K562 (cell line): ENCODE measurements around the gene REC8. TPM values are rescaled to one million over a fixed set of nuclear protein-coding genes. Genes with fewer than 3 reads are reported as not detected.

Experiments
- ATAC-seq: fragments of 200-7000 bp; cut with Tn5 transposase; 3 replicates; pipeline ENCODE4 v1.9.1; 2020; ENCODE audit warnings: moderate library complexity
- BruUV-seq: library from RNA; stranded (reverse); fragments of 400-500 nt; replicated peaks from 2 replicates; lab custom pipeline; 2021; lab: Mats Ljungman, UMichigan
- CTCF ChIA-PET: fragments of 300-600 bp; formaldehyde crosslinking; extraction: SDS; loops from one replicate; lab custom pipeline; 2021; ENCODE audit warnings: low intra/inter-chr PET ratio; lab: Yijun Ruan, JAX
- POLR2A ChIA-PET: fragments of 300-600, 350-650 bp; sonication (Branson Sonifier 250); formaldehyde crosslinking; extraction: SDS; loops from one replicate; lab custom pipeline; 2021; ENCODE audit warnings: antibody characterized with exemption, inconsistent platforms; lab: Yijun Ruan, JAX
- DNase-seq, 4 experiments: peaks; one replicate each; pipeline versions ENCODE4 v3.0.0 to v3.0.0-alpha.2; 2011 to 2018; ENCODE audit warnings: low spot score in 3 of 4, mixed read lengths in 3 of 4; ENCODE audit errors: extremely low read depth in 1 of 4
- FAIRE-seq: peaks from 2 replicates; lab custom pipeline; 2011; peaks lifted over from hg19 to GRCh38; lab: Jason Lieb, UNC
- H2AFZ ChIP-seq: 2 replicates; pipeline ENCODE4 v1.6.0; 2011; ENCODE audit warnings: low read depth, low read length, control low read depth, inconsistent platforms
- H3K27ac ChIP-seq: fragments of 200-600 bp; 3 replicates; pipeline ENCODE4 v1.8.0; 2011; ENCODE audit warnings: low read depth, mild to moderate bottlenecking, control low read depth, inconsistent platforms, low read length, moderate library complexity, mixed read lengths; ENCODE audit errors: extremely low read depth
- H3K27me3 ChIP-seq, 2 experiments: fragments of 300-600 bp in 1 of 2; 2 replicates in 1 of 2; 3 replicates in 1 of 2; pipeline versions ENCODE4 v1.6.0 to v1.8.0; 2011; ENCODE audit warnings: inconsistent platforms in 2 of 2, low read length in 2 of 2, mild to moderate bottlenecking in 1 of 2, mixed read lengths in 1 of 2, moderate library complexity in 1 of 2; ENCODE audit not compliant: control insufficient read depth in 2 of 2, insufficient read depth in 2 of 2
- H3K36me3 ChIP-seq: fragments of 300-600 bp; 3 replicates; pipeline ENCODE4 v1.8.0; 2011; ENCODE audit warnings: mild to moderate bottlenecking, low read length, inconsistent platforms; ENCODE audit not compliant: control insufficient read depth, insufficient read depth
- H3K4me1 ChIP-seq, 2 experiments: fragments of 200-600 bp in 1 of 2; replicated peaks in 1 of 2; 2 replicates in 1 of 2; 3 replicates in 1 of 2; pipeline versions ENCODE4 v1.5.1 to v1.8.0; 2011; ENCODE audit warnings: inconsistent platforms in 2 of 2, low read length in 2 of 2, mild to moderate bottlenecking in 1 of 2, mixed read lengths in 1 of 2, moderate library complexity in 1 of 2; ENCODE audit not compliant: control insufficient read depth in 2 of 2, insufficient read depth in 2 of 2
- H3K4me2 ChIP-seq: 2 replicates; pipeline ENCODE4 v1.6.1; 2011; ENCODE audit warnings: low read length, control low read depth, inconsistent platforms, mixed read lengths; ENCODE audit not compliant: insufficient read depth
- H3K4me3 ChIP-seq: fragments of 200-600 bp; sonication (generic), shearing (Covaris generic); 2 replicates; pipeline ENCODE4 v1.5.1; 2016; ENCODE audit warnings: control low read depth, inconsistent platforms
- H3K79me2 ChIP-seq: fragments of 200-600 bp; 3 replicates; pipeline ENCODE4 v1.8.0; 2011; ENCODE audit warnings: low read length, inconsistent platforms; ENCODE audit not compliant: control insufficient read depth, insufficient read depth
- H3K9ac ChIP-seq, 2 experiments: 2 replicates each; pipeline versions ENCODE4 v1.6.0 to v1.6.1; 2011; ENCODE audit warnings: low read depth in 2 of 2, low read length in 2 of 2, control low read depth in 1 of 2, inconsistent platforms in 1 of 2, mild to moderate bottlenecking in 1 of 2, mixed read lengths in 1 of 2; ENCODE audit not compliant: insufficient read depth in 1 of 2
- H3K9me1 ChIP-seq: one replicate; pipeline ENCODE4 v1.6.0; 2011; ENCODE audit warnings: inconsistent platforms, mild to moderate bottlenecking, low read length, moderate library complexity; ENCODE audit not compliant: control insufficient read depth, insufficient read depth
- H3K9me3 ChIP-seq: replicated peaks from 2 replicates; pipeline ENCODE4 v1.5.1; 2011; ENCODE audit warnings: low read depth, low read length, inconsistent platforms; ENCODE audit not compliant: control insufficient read depth, insufficient read depth
- H4K20me1 ChIP-seq: replicated peaks from 2 replicates; pipeline ENCODE4 v1.6.1; 2011; ENCODE audit warnings: low read length, inconsistent platforms, mixed read lengths; ENCODE audit not compliant: control insufficient read depth, insufficient read depth
- BACH1 ChIP-seq: fragments of 200-800 bp; sonication (Bioruptor generic); IDR thresholded peaks from 2 replicates; pipeline ENCODE4 v1.6.1; 2016; ENCODE audit warnings: missing genetic modification characterization, missing compliant biosample characterization
- BCOR ChIP-seq: fragments of 450-650 bp; IDR thresholded peaks from 2 replicates; pipeline ENCODE4 v1.6.1; 2016
- EGR1 ChIP-seq: fragments of 450-650 bp; conservative IDR thresholded peaks from 2 replicates; pipeline ENCODE4 v1.6.1; 2017; ENCODE audit warnings: mild to moderate bottlenecking
- ELF4 ChIP-seq: fragments of 450-650 bp; formaldehyde crosslinking; IDR thresholded peaks from 2 replicates; pipeline ENCODE4 v1.4.0; 2022; ENCODE audit warnings: missing genetic modification characterization
- FOSL1 ChIP-seq: fragments of 200-800 bp; sonication (Bioruptor generic); conservative IDR thresholded peaks from 2 replicates; pipeline ENCODE4 v1.6.1; 2016; ENCODE audit warnings: missing genetic modification characterization, missing compliant biosample characterization
- GTF2A2 ChIP-seq: IDR thresholded peaks from 2 replicates; pipeline ENCODE4 v1.6.1; 2016; ENCODE audit warnings: mild to moderate bottlenecking, missing genetic modification characterization, missing compliant biosample characterization
- HDAC1 ChIP-seq, 2 experiments: fragments of 450-650 bp; IDR thresholded peaks; 2 replicates each; pipeline ENCODE4 v1.6.1; 2016 to 2017; ENCODE audit warnings: inconsistent platforms in 1 of 2, mild to moderate bottlenecking in 1 of 2, moderate library complexity in 1 of 2
- HDAC2 ChIP-seq: fragments of 450-650 bp; IDR thresholded peaks from 2 replicates; pipeline ENCODE4 v1.6.1; 2016; ENCODE audit warnings: mild to moderate bottlenecking
- MEF2D ChIP-seq: conservative IDR thresholded peaks from 2 replicates; pipeline ENCODE4 v1.6.1; 2016; ENCODE audit warnings: low read depth, missing genetic modification characterization, missing compliant biosample characterization
- NR1H2 ChIP-seq: sonication (generic); formaldehyde crosslinking; IDR thresholded peaks from 2 replicates; pipeline ENCODE4 v1.4.0; 2020; ENCODE audit warnings: mild to moderate bottlenecking, missing genetic modification reagents
- POLR2AphosphoS2 ChIP-seq: IDR thresholded peaks from 2 replicates; pipeline ENCODE4 v1.6.1; 2012; ENCODE audit warnings: low read length, improper control_type of control experiment
- SMARCA5 ChIP-seq: fragments of 450-650 bp; IDR thresholded peaks from 2 replicates; pipeline ENCODE4 v1.6.1; 2016
- XRCC5 ChIP-seq: fragments of 200-400 bp; formaldehyde crosslinking; IDR thresholded peaks from 2 replicates; pipeline ENCODE4 v1.6.1; 2017; ENCODE audit warnings: low read depth, mild to moderate bottlenecking, low read length
- ZBTB7A ChIP-seq: IDR thresholded peaks from 2 replicates; pipeline ENCODE4 v1.6.1; 2011; ENCODE audit warnings: low read depth, mild to moderate bottlenecking, low read length, moderate library complexity, borderline replicate concordance; ENCODE audit not compliant: control insufficient read depth
- ZNF12 ChIP-seq: sonication (generic); formaldehyde crosslinking; IDR thresholded peaks from 2 replicates; pipeline ENCODE4 v1.4.0; 2020; ENCODE audit warnings: mild to moderate bottlenecking, missing genetic modification reagents
- ZNF282 ChIP-seq: sonication (generic); formaldehyde crosslinking; IDR thresholded peaks from 2 replicates; pipeline ENCODE4 v1.8.1; 2023; ENCODE audit warnings: missing genetic modification reagents
- ZNF431 ChIP-seq: sonication (generic); formaldehyde crosslinking; IDR thresholded peaks from 2 replicates; pipeline ENCODE4 v1.8.0; 2022; ENCODE audit warnings: mild to moderate bottlenecking, missing genetic modification reagents
- WGBS: fragments of 100-300 bp; shearing (Covaris generic); methylation state at CpG from one replicate; pipeline ENCODE4 v1.1.6; 2016; ENCODE audit warnings: low coverage, mixed read lengths; ENCODE audit not compliant: insufficient coverage; ENCODE audit errors: missing lambda C conversion rate; 5-methylcytosine and 5-hydroxymethylcytosine counted together
- in situ Hi-C: fragments of 300-500 bp; cut with MboI; formaldehyde crosslinking; loops from 4 replicates; pipeline ENCODE4 v1.15.0; 2018; ENCODE audit warnings: inconsistent platforms, mixed read lengths
- intact Hi-C: fragments of 100-400 bp; cut with micrococcal nuclease; formaldehyde crosslinking; loops from 2 replicates; pipeline ENCODE4 v1.14.2; 2022
- polyA plus RNA-seq, 8 experiments: library from polyadenylated mRNA; depleted of rRNA in 4 of 8; stranded (reverse) in 5 of 8; unstranded in 3 of 8; fragments of >200 nt; fragmentation: Nextera tagmentation in 2 of 8; fragmentation: Illumina TruSeq in 1 of 8; extraction: Ambion mirVana in 2 of 8; extraction: Trizol in 1 of 8; gene quantifications; 2 replicates each; pipeline versions ENCODE4 v1.2.1 to v1.2.3, GENCODE V29; 2011 to 2014; ENCODE audit warnings: inconsistent platforms in 1 of 8, missing spikeins in 1 of 8
- total RNA-seq, 7 experiments: library from RNA; depleted of rRNA in 6 of 7; stranded (reverse); fragments of >200 nt in 6 of 7; fragmentation: Illumina TruSeq in 2 of 7; extraction: Trizol in 2 of 7; gene quantifications; 2 replicates each; pipeline versions ENCODE4 v1.2.1 to v1.2.3, GENCODE V29; 2011 to 2021; ENCODE audit warnings: low replicate concordance in 1 of 7
- TF ChIP-seq, protein P1 (sequence below): fragments of 250-450 bp; sonication (Bioruptor Pico); IDR thresholded peaks from 2 replicates; pipeline ENCODE4 v1.9.0; 2021; ENCODE audit warnings: mild to moderate bottlenecking
- TF ChIP-seq, protein P2 (sequence below): fragments of 450-650 bp; IDR thresholded peaks from 2 replicates; pipeline ENCODE4 v1.6.1; 2018; ENCODE audit warnings: mild to moderate bottlenecking, low read depth; ENCODE audit not compliant: partially characterized antibody
- TF ChIP-seq, protein P3 (sequence below): sonication (generic); formaldehyde crosslinking; IDR thresholded peaks from 2 replicates; pipeline ENCODE4 v1.5.0; 2020; ENCODE audit warnings: missing genetic modification reagents

Gene REC8
- total and polyA plus RNA-seq, 9 of the 15 experiments (the other 6 are each of a cell fraction or from before 2014, with no cell fraction given), result 0.11 to 2.5 (median 0.85) TPM

DNA sequence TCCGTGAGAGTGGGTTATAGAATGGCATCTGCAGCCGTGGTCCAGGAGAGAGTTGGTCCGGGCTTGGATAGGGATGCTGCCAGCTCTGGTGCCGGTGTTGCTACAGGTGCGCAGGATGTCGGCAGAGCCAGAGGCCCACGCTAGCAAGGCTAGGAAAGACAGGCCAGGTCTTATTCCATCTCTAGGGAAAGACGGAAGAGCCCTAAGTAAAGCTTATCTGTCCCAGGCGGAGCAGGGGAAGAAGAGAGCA, 36.4 kb upstream of the REC8 start (continued):
- TF ChIP-seq, protein P1, sequence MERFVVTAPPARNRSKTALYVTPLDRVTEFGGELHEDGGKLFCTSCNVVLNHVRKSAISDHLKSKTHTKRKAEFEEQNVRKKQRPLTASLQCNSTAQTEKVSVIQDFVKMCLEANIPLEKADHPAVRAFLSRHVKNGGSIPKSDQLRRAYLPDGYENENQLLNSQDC, result no peak
- TF ChIP-seq BCOR, result 0 out of 2 replicates have a peak, but pooled peaks have one; percentile 4
- TF ChIP-seq GTF2A2 (tag), result no peak
- no peak for TF ChIP-seq ZNF282 (CRISPR knock-in tag)
- no peak for TF ChIP-seq POLR2AphosphoS2
- TF ChIP-seq ZNF431, result no peak

DNA sequence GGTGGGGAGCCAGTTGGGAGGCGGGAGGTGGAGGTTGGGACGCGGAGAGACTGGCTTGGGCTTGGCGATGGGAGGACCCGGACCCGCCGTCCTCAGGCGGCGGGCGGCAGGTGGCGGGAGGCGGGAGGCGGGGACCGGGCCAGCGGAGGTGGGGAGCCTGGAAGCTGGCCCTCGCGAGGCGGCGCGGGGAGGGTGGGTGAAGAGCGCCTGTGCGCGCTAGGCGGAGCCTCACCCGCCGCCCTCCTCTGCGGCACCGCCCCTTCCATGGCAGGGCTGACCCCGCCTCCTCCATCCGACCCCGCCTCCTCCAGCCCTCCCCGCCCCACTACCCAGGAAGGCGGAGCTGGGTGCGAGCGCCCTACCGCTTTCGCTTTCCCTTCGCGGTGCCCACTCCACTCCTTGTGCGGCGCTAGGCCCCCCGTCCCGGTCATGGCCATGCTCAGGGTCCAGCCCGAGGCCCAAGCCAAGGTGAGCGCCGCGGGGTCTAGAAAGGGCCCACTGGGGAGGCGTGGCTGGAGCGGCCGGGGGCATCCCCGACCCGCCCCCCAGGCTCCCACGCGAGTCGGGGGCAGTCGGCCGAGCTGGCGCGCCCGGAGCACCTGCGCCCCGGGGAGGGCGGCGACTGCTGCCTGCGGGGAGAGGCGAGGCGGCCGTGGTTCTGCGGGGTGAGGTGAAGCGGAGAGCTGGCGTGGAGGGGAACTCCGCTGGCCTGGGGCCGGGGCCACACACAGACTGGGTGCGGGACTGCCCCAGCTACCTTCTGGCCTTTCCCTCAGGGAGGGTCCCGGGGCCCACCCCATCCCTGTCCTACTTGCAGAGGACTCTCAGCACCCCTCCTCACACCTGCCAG, 35.8 kb upstream of the REC8 start, which contains the start of gene PSME1:
TSS of gene PSME1 (plus strand) at position 361 of the 850 bp plus-strand sequence. CDS start at position 430, 69 bp downstream.
- Histone ChIP-seq H2AFZ (peak within 1 kb of the TSS; percentile 91), H3K4me2 (peak within 1 kb of the TSS; percentile 84), H3K9me1 (no peaks in the 10 kb centered on the region), H3K9me3 (no peaks in the 10 kb centered on the region), H3K27ac (peak within 1 kb of the TSS; percentile 76), H4K20me1 (no peaks in the 10 kb centered on the region; the same call in 1 of the 2 replicates), H3K9ac (peak within 1 kb of the TSS; percentile 71 to 93), H3K27me3 (no peaks in the 10 kb centered on the region), H3K36me3 (peaks cover 24% of the 10 kb centered on the region), H3K79me2 (peaks cover 17% of the 10 kb centered on the region), H3K4me3 (peak within 1 kb of the TSS; percentile 92), H3K4me1 (peaks cover 7 to 34% of the 10 kb centered on the region in 2 experiments; a peak in 4 of 5 replicates)
- FAIRE-seq (peak; percentile 79), ATAC-seq (peak; percentile 97), DNase-seq (peak; percentile 91 to 95 (median 92))
- intact Hi-C loops, result no loop called here
- no TSS peak for BruUV-seq
- WGBS, result 1% methylated on average over 23 of the region's 75 CpGs
- ChIA-PET CTCF (no interaction called here), POLR2A (interaction anchor here (0.6 to 1.6 kb wide), 6 partner anchors 11 to 1225 kb away, joined by 3 to 15 read pairs (median 4); partner anchors contain the start of genes DCAF11, NRL and PCK2)
- in situ Hi-C loops, result no loop called here
- TF ChIP-seq ZNF12 (CRISPR knock-in tag) (no peak), BACH1 (tag) (no peak), HDAC2 (no peak), FOSL1 (tag) (no peak), HDAC1 (IDR thresholded peaks at IDR 0.05) (peak in 1 of 2 experiments; percentile 41; a peak in 2 of 4 replicates), NR1H2 (CRISPR knock-in tag) (no peak), ELF4 (CRISPR knock-in tag) (no peak), XRCC5 (no peak), EGR1 (peak; percentile 39), MEF2D (no peak), SMARCA5 (no peak), ZBTB7A (no peak)
- TF ChIP-seq, protein P2, sequence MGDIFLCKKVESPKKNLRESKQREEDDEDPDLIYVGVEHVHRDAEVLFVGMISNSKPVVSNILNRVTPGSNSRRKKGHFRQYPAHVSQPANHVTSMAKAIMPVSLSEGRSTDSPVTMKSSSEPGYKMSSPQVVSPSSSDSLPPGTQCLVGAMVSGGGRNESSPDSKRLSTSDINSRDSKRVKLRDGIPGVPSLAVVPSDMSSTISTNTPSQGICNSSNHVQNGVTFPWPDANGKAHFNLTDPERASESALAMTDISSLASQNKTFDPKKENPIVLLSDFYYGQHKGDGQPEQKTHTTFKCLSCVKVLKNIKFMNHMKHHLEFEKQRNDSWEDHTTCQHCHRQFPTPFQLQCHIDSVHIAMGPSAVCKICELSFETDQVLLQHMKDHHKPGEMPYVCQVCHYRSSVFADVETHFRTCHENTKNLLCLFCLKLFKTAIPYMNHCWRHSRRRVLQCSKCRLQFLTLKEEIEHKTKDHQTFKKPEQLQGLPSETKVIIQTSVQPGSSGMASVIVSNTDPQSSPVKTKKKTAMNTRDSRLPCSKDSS, result no peak
- TF ChIP-seq, protein P3, sequence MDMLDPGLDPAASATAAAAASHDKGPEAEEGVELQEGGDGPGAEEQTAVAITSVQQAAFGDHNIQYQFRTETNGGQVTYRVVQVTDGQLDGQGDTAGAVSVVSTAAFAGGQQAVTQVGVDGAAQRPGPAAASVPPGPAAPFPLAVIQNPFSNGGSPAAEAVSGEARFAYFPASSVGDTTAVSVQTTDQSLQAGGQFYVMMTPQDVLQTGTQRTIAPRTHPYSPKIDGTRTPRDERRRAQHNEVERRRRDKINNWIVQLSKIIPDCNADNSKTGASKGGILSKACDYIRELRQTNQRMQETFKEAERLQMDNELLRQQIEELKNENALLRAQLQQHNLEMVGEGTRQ (CRISPR knock-in tag), result no peak
